ENCODE data around the gene CD300H. TPM values are rescaled to one million over a fixed set of nuclear protein-coding genes. Genes with fewer than 3 reads are reported as not detected.

Gene CD300H
- total RNA-seq, 1 donor from 2014 or later = not detected

DNA sequence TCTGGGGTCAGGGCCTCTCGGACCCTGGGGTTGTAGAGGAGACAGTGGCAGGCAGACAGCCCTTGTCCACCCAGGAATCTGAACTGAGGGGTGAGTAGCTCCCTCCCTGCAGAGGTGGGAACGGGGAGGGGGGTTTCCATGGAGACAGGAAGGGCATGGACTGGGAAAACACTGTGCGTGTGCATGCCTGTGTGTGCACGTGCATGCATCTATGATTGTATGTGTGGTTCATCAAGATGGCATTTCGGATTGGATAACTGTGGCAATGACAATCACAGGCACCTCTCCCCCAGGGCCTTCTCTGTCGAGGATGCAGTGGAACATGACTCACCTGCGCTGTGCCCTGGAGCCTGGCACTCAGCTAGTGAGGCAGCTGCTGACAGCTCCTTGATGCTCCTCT is 15.3 kb downstream of the CD300H start:
- DNase-seq (ENCODE audit: low read depth) = peak; percentile 60
- TF ChIP-seq, protein P1, sequence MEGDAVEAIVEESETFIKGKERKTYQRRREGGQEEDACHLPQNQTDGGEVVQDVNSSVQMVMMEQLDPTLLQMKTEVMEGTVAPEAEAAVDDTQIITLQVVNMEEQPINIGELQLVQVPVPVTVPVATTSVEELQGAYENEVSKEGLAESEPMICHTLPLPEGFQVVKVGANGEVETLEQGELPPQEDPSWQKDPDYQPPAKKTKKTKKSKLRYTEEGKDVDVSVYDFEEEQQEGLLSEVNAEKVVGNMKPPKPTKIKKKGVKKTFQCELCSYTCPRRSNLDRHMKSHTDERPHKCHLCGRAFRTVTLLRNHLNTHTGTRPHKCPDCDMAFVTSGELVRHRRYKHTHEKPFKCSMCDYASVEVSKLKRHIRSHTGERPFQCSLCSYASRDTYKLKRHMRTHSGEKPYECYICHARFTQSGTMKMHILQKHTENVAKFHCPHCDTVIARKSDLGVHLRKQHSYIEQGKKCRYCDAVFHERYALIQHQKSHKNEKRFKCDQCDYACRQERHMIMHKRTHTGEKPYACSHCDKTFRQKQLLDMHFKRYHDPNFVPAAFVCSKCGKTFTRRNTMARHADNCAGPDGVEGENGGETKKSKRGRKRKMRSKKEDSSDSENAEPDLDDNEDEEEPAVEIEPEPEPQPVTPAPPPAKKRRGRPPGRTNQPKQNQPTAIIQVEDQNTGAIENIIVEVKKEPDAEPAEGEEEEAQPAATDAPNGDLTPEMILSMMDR (IDR thresholded peaks at IDR 0.05; ENCODE audit: insufficient read depth, low read length, severe bottlenecking) = no peak
- no peaks in the 10 kb centered on the region for H3K36me3 ChIP-seq (ENCODE audit: control insufficient read depth, insufficient read depth, low read length)
- peak; percentile 91 for FAIRE-seq
- no peak overlapping the region for H3K4me3 ChIP-seq (ENCODE audit: low read depth, low read length)
- H3K27me3 ChIP-seq (ENCODE audit: control insufficient read depth, insufficient read depth, low read length) = peaks cover 2% of the 10 kb centered on the region

DNA sequence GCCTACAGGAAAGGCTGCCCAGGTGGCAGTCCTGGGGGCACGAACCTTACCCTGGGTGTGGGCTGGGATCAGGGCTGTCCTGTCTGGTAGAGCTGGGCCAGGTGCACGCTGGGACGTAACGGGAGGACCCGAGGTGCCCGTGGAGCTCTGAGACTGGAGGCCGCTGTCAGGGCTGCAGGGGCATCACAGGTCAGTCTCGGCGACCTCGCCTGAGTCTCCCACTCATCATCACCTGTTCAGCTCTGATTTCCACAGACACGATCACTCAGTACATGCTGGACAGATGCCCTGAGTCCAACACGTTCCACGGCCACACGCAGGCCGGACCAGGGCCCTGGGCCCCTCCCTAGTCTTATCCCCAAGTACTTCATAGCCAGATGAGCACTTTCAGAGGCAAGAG is 16.7 kb downstream of the CD300H start:
- H3K36me3 ChIP-seq (ENCODE audit: control insufficient read depth, insufficient read depth, low read length) = no peaks in the 10 kb centered on the region
- no peaks in the 10 kb centered on the region for H3K27me3 ChIP-seq (ENCODE audit: control insufficient read depth, insufficient read depth, low read length)
- TF ChIP-seq, protein P1 (IDR thresholded peaks at IDR 0.05; ENCODE audit: insufficient read depth, low read length, severe bottlenecking) = no peak
- DNase-seq (ENCODE audit: low read depth) (no peak), FAIRE-seq (no peak)
- no peak overlapping the region for H3K4me3 ChIP-seq (ENCODE audit: low read depth, low read length)

DNA sequence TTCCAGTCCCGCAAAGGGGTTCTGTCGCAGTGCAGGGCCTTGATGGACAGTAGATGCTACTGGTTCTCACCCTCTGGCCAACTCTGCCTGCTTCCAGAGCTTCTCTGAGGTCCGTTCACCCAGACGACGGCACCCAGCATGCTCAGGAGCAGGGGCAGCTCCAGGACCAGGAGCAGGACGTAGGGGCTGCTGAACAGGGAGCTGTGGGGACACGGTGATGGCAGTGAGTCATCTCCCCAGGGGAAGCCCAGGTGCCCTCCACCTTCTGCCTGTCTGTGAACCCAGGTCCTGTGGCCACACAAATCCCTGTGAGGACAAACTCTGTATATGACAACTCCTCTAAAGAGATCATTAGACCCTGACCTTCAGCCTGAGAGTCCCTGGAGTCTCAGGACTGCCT is 18.0 kb downstream of the CD300H start:
- DNase-seq (ENCODE audit: low read depth) (no peak), FAIRE-seq (no peak)
- no peaks in the 10 kb centered on the region for H3K36me3 ChIP-seq (ENCODE audit: control insufficient read depth, insufficient read depth, low read length)
- H3K4me3 ChIP-seq (ENCODE audit: low read depth, low read length) = no peak overlapping the region
- H3K27me3 ChIP-seq (ENCODE audit: control insufficient read depth, insufficient read depth, low read length) = no peaks in the 10 kb centered on the region
- TF ChIP-seq, protein P1 (IDR thresholded peaks at IDR 0.05; ENCODE audit: insufficient read depth, low read length, severe bottlenecking) = no peak

DNA sequence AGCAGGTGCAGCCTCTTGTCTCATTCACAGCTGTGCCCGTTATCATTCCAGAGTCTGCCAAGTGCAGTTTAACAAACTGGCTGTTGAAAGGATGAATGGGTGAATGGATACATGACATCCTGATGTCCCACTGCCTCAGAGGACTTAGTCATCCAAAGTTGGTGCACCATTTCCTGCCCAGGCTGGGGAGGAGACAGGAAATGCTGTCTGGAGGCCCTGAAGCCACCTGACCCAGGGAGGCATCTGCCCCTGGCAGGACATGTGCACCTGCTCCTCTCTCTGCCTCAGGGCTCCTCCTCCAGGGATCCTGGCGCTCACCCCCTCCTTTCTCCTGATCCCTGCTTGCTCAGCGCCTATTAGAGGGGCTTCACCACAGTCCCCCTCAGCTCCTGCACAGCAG is 19.6 kb downstream of the CD300H start:
- H3K4me3 ChIP-seq (ENCODE audit: low read depth, low read length) = no peak overlapping the region
- H3K27me3 ChIP-seq (ENCODE audit: control insufficient read depth, insufficient read depth, low read length) = no peaks in the 10 kb centered on the region
- TF ChIP-seq, protein P1 (IDR thresholded peaks at IDR 0.05; ENCODE audit: insufficient read depth, low read length, severe bottlenecking) = no peak
- FAIRE-seq (no peak), DNase-seq (ENCODE audit: low read depth) (no peak)
- no peaks in the 10 kb centered on the region for H3K36me3 ChIP-seq (ENCODE audit: control insufficient read depth, insufficient read depth, low read length)

- TF ChIP-seq, protein P1 (IDR thresholded peaks at IDR 0.05; ENCODE audit: insufficient read depth, low read length, severe bottlenecking) = no peak
- DNase-seq (ENCODE audit: low read depth) (no peak), FAIRE-seq (no peak)
- Histone ChIP-seq H3K36me3 (ENCODE audit: control insufficient read depth, insufficient read depth, low read length) (no peaks in the 10 kb centered on the region), H3K27me3 (ENCODE audit: control insufficient read depth, insufficient read depth, low read length) (no peaks in the 10 kb centered on the region), H3K4me3 (ENCODE audit: low read depth, low read length) (no peak overlapping the region)
These were observed 20.0 kb downstream of the CD300H start for GRCh38 chr17:74547264-74547663.

DNA sequence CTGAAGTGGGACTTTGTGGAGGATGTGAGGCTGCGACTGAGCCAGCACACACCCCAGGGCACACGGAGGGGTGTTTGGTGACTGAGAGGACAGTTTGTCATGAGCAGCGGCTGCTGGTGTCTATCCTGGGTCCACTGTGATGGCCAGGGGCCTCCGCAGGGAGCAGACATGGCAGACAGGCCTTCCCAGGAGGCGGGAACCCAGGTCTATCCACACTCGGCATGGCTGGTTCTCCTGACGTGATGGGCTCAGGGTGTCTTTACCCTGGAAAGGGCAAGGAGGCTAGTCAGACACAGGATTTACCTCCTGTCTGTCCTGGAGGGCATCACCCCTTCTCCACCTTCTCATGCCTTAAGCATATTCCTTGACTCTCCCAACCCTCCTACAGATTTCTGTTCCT is 20.7 kb downstream of the CD300H start:
- TF ChIP-seq, protein P1 (IDR thresholded peaks at IDR 0.05; ENCODE audit: insufficient read depth, low read length, severe bottlenecking) = no peak
- Histone ChIP-seq H3K36me3 (ENCODE audit: control insufficient read depth, insufficient read depth, low read length) (no peaks in the 10 kb centered on the region), H3K27me3 (ENCODE audit: control insufficient read depth, insufficient read depth, low read length) (no peaks in the 10 kb centered on the region), H3K4me3 (ENCODE audit: low read depth, low read length) (no peak overlapping the region)
- FAIRE-seq (peak; percentile 85), DNase-seq (ENCODE audit: low read depth) (no peak)
